Tibial nerve (tissue), 4 donors: Measurements from ENCODE around the gene INO80B.

Experiments
- EP300 ChIP-seq, 2 donors: sonication (generic); formaldehyde crosslinking; IDR thresholded peaks; one replicate each; pipeline ENCODE4 v1.6.1; 2017; ENCODE audit warnings: antibody characterized with exemption in 2 of 2, mild to moderate bottlenecking in 1 of 2
- TF ChIP-seq, protein P1 (sequence below), 5 experiments: fragments of 200-600 bp in 3 of 5; fragments of 450-650 bp in 2 of 5; sonication (generic) in 3 of 5; IDR thresholded peaks; one replicate each; pipeline ENCODE4 v1.5.1; 2016 to 2019; ENCODE audit warnings: antibody characterized with exemption in 5 of 5, mild to moderate bottlenecking in 3 of 5, moderate library complexity in 2 of 5

DNA sequence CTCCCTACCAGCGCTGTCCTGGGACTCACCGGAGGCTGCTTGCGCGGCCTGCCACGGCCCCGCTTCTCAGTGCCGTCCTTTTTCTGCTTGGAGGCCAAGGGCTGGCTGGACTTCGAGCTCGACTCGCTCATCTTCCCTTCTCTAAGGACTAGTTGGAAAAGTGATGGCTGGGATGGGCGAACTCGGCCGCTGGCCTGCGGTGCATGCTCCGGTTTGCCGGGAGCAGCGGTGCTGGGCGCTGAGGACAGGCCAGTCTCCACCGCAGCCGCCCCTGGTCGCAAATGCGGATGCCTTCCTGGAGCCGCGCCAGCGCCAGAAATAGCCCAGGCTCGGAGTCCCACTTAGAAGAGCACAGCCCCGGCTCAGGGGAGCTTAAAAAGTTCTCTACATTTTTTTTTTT lies 36.6 kb upstream of the INO80B start:
- no peak for TF ChIP-seq EP300 (IDR thresholded peaks at IDR 0.05)
- TF ChIP-seq, protein P1, sequence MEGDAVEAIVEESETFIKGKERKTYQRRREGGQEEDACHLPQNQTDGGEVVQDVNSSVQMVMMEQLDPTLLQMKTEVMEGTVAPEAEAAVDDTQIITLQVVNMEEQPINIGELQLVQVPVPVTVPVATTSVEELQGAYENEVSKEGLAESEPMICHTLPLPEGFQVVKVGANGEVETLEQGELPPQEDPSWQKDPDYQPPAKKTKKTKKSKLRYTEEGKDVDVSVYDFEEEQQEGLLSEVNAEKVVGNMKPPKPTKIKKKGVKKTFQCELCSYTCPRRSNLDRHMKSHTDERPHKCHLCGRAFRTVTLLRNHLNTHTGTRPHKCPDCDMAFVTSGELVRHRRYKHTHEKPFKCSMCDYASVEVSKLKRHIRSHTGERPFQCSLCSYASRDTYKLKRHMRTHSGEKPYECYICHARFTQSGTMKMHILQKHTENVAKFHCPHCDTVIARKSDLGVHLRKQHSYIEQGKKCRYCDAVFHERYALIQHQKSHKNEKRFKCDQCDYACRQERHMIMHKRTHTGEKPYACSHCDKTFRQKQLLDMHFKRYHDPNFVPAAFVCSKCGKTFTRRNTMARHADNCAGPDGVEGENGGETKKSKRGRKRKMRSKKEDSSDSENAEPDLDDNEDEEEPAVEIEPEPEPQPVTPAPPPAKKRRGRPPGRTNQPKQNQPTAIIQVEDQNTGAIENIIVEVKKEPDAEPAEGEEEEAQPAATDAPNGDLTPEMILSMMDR (IDR thresholded peaks at IDR 0.05), result no peak
